Hepatocyte (in vitro differentiated cells): ENCODE measurements around the gene FBXO2. TPM values are rescaled to one million over a fixed set of nuclear protein-coding genes. Genes with fewer than 3 reads are reported as not detected.

Experiments
- DNase-seq: peaks from one replicate; pipeline ENCODE4 v3.0.0-alpha.2; 2016; ENCODE audit warnings: low spot score
- H2AFZ ChIP-seq: fragments of 200-600 bp; sonication (generic); 2 replicates; pipeline ENCODE4 v1.6.0; 2016; ENCODE audit warnings: antibody characterized with exemption, mild to moderate bottlenecking
- H3K27ac ChIP-seq: fragments of 200-600 bp; sonication (generic); 2 replicates; pipeline ENCODE4 v1.5.1; 2016; ENCODE audit warnings: mild to moderate bottlenecking
- H3K27me3 ChIP-seq: fragments of 200-600 bp; sonication (generic); 2 replicates; pipeline ENCODE4 v1.6.1; 2016
- H3K36me3 ChIP-seq: fragments of 200-600 bp; sonication (generic); replicated peaks from 2 replicates; pipeline ENCODE4 v1.5.1; 2016; ENCODE audit warnings: low read depth; ENCODE audit not compliant: insufficient read depth
- H3K4me1 ChIP-seq: fragments of 200-600 bp; sonication (generic); 2 replicates; pipeline ENCODE4 v1.5.1; 2016; ENCODE audit warnings: mild to moderate bottlenecking, moderate library complexity; ENCODE audit not compliant: insufficient read depth
- H3K4me2 ChIP-seq: fragments of 200-600 bp; sonication (generic); 2 replicates; pipeline ENCODE4 v1.6.0; 2016
- H3K4me3 ChIP-seq: fragments of 200-600 bp; sonication (generic); 2 replicates; pipeline ENCODE4 v1.5.1; 2016; ENCODE audit warnings: mild to moderate bottlenecking
- H3K79me2 ChIP-seq: fragments of 200-600 bp; sonication (generic); 2 replicates; pipeline ENCODE4 v1.6.0; 2017; ENCODE audit warnings: mild to moderate bottlenecking
- H3K9me2 ChIP-seq: fragments of 200-600 bp; sonication (generic); replicated peaks from 2 replicates; pipeline ENCODE4 v1.6.0; 2017; ENCODE audit warnings: mild to moderate bottlenecking; ENCODE audit not compliant: insufficient read depth
- H3K9me3 ChIP-seq: fragments of 200-600 bp; sonication (generic); 2 replicates; pipeline ENCODE4 v1.5.1; 2016; ENCODE audit warnings: low read depth, mild to moderate bottlenecking
- H4K20me1 ChIP-seq: fragments of 200-600 bp; sonication (generic); 2 replicates; pipeline ENCODE4 v1.6.0; 2016; ENCODE audit warnings: mild to moderate bottlenecking; ENCODE audit not compliant: insufficient read depth, poor library complexity, severe bottlenecking
- CTCF ChIP-seq: fragments of 200-600 bp; sonication (generic); IDR thresholded peaks from 2 replicates; pipeline ENCODE4 v1.5.1; 2016; ENCODE audit warnings: antibody characterized with exemption, mild to moderate bottlenecking; ENCODE audit not compliant: poor library complexity
- EZH2 ChIP-seq: fragments of 200-600 bp; sonication (generic); IDR thresholded peaks from 2 replicates; pipeline ENCODE4 v1.6.1; 2016; ENCODE audit warnings: antibody characterized with exemption, mild to moderate bottlenecking, borderline replicate concordance
- EZH2phosphoT487 ChIP-seq: fragments of 200-600 bp; sonication (generic); IDR thresholded peaks from one replicate; pipeline ENCODE4 v1.6.1; 2018; ENCODE audit warnings: antibody characterized with exemption, mild to moderate bottlenecking, low read depth, moderate library complexity; ENCODE audit not compliant: unreplicated experiment, severe bottlenecking
- whole genome bisulfite sequencing: methylation state at CpG from one replicate; pipeline ENCODE4 v1.1.6; 2016; ENCODE audit warnings: low lambda C conversion rate; ENCODE audit errors: missing lambda C conversion rate; 5-methylcytosine and 5-hydroxymethylcytosine counted together
- polyA plus RNA-seq: library from polyadenylated mRNA; unstranded; fragments of >200 nt; fragmentation: Nextera tagmentation; extraction: Ambion mirVana; gene quantifications from 2 replicates; pipeline ENCODE4 v1.2.1, GENCODE V29; 2016
- total RNA-seq: library from RNA; depleted of rRNA; stranded (reverse); fragments of >200 nt; gene quantifications from 2 replicates; pipeline ENCODE4 v1.2.3, GENCODE V29; 2014

FBXO2 gene
- total and polyA plus RNA-seq, 2 experiments from 2014 or later = 134 to 339 TPM

GRCh38 chr1:11654939-11655808 is 945 bp upstream of the FBXO2 start:
- peak overlapping the region; percentile 76 for H2AFZ ChIP-seq
- H3K4me1 ChIP-seq = peaks cover 14% of the 10 kb centered on the region
- no peaks in the 10 kb centered on the region for H3K36me3 ChIP-seq
- H3K9me2 ChIP-seq = no peaks in the 10 kb centered on the region
- peak overlapping the region; percentile 100 for H3K4me2 ChIP-seq
- H4K20me1 ChIP-seq = no peaks in the 10 kb centered on the region
- H3K79me2 ChIP-seq = peaks cover 26% of the 10 kb centered on the region
- 14% methylated on average over 19 of the region's 45 CpGs for WGBS
- TF ChIP-seq CTCF (no peak), EZH2 (no peak), EZH2phosphoT487 (no peak)
- no peak for DNase-seq
- no peaks in the 10 kb centered on the region for H3K9me3 ChIP-seq
- peak overlapping the region; percentile 37 for H3K27ac ChIP-seq
- H3K27me3 ChIP-seq = no peaks in the 10 kb centered on the region
- peak overlapping the region; percentile 83 for H3K4me3 ChIP-seq

GRCh38 chr1:11653861-11654136 is 430 bp downstream of the FBXO2 start:
- Histone ChIP-seq H3K4me3 (peak overlapping the region; percentile 83), H3K9me2 (no peaks in the 10 kb centered on the region), H2AFZ (peak overlapping the region; percentile 98), H3K27ac (peak overlapping the region; percentile 98), H3K36me3 (no peaks in the 10 kb centered on the region), H4K20me1 (no peaks in the 10 kb centered on the region), H3K27me3 (no peaks in the 10 kb centered on the region), H3K79me2 (peaks cover 26% of the 10 kb centered on the region), H3K4me1 (peaks cover 15% of the 10 kb centered on the region), H3K9me3 (no peaks in the 10 kb centered on the region), H3K4me2 (peak overlapping the region; percentile 100)
- DNase-seq = no peak
- TF ChIP-seq CTCF (no peak), EZH2phosphoT487 (no peak), EZH2 (no peak)
- WGBS = 45% methylated on average over 7 of the region's 7 CpGs

DNA sequence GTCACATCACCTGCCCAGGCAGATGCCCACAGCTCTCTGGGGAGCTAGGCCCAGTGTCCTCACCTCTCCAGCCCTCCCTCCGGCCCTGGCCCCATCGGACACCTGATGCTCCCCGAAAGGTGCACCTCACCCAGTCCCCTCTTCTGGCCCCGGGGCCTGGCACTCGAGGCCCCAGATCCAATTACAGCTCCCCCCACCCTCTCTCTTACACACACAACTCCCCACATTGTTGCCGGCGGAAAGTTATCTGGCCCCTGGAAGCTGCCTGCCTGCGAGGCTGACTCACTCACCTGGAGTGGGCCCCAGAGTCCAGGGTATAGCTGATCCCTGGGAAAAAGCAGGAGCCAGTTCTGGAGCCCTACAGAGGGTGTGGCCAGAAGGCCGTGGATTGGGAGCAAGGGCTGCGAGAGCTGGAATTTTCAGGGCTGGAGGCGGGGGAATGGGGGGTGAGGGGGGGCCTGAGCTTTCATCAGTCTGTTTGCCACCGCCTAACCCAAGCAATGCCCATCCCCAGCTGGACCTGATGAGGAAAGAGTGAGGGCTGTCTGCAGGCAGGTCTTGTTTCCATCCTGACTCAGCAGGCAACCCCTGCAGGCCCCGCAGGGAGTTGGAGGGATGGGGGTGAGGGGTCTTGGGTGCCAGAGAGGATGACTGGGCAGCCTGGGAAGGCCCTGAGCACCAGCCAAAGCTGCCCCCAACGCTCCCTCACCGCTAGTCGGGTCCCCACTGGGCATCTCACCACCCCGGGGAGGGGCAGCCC is 948 bp downstream of the FBXO2 start:
- peak; percentile 90 for DNase-seq

More for the DNA sequence above, 948 bp downstream of the FBXO2 start:
- Histone ChIP-seq H3K27me3 (no peaks in the 10 kb centered on the region), H3K79me2 (peaks cover 26% of the 10 kb centered on the region), H4K20me1 (no peaks in the 10 kb centered on the region), H3K9me3 (no peaks in the 10 kb centered on the region), H3K4me1 (peaks cover 15% of the 10 kb centered on the region), H2AFZ (no peak overlapping the region), H3K4me2 (peak overlapping the region; percentile 100), H3K9me2 (no peaks in the 10 kb centered on the region), H3K36me3 (no peaks in the 10 kb centered on the region), H3K27ac (peak overlapping the region; percentile 98), H3K4me3 (peak overlapping the region; percentile 83)
- no peak for TF ChIP-seq CTCF
- TF ChIP-seq EZH2phosphoT487 = no peak
- TF ChIP-seq EZH2 = no peak
- 44% methylated on average over 14 of the region's 17 CpGs for WGBS
